A673 (cell line): Measurements from ENCODE around the gene KERA.

Experiments used
- EZH2 ChIP-seq: fragments of 200-600 bp; sonication (generic); IDR thresholded peaks from 2 replicates; pipeline ENCODE4 v1.6.1; 2017; ENCODE audit warnings: borderline replicate concordance, low read depth, mild to moderate bottlenecking, mixed read lengths, antibody characterized with exemption, low read length; ENCODE audit not compliant: poor library complexity, severe bottlenecking
- TF ChIP-seq, protein P1 (sequence below): fragments of 300-800, 200-600 bp; sonication (generic); conservative IDR thresholded peaks from 2 replicates; pipeline ENCODE4 v1.5.1; 2017; ENCODE audit warnings: low read depth, mild to moderate bottlenecking, antibody characterized with exemption, low read length, moderate library complexity, mixed read lengths

DNA sequence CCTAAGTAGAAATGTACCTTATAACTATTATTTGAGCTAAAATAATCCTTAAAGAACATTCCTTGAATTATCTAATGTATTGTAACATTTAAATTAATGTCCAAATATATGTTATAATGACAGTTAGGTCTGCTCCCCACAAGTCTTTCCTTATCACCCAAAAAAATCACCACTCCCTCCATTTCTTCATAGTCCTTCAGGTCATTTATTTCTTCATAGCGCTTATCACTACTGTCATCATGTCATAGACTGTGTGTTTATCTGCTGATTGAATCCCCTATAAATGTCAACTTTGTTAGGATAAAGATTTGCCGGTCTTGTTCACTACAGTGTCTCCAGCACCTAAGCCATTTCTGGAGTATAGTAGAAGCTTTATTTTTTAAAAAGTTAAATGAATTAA lies 41.5 kb upstream of the KERA start:
- TF ChIP-seq, protein P1, sequence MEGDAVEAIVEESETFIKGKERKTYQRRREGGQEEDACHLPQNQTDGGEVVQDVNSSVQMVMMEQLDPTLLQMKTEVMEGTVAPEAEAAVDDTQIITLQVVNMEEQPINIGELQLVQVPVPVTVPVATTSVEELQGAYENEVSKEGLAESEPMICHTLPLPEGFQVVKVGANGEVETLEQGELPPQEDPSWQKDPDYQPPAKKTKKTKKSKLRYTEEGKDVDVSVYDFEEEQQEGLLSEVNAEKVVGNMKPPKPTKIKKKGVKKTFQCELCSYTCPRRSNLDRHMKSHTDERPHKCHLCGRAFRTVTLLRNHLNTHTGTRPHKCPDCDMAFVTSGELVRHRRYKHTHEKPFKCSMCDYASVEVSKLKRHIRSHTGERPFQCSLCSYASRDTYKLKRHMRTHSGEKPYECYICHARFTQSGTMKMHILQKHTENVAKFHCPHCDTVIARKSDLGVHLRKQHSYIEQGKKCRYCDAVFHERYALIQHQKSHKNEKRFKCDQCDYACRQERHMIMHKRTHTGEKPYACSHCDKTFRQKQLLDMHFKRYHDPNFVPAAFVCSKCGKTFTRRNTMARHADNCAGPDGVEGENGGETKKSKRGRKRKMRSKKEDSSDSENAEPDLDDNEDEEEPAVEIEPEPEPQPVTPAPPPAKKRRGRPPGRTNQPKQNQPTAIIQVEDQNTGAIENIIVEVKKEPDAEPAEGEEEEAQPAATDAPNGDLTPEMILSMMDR, result no peak
- TF ChIP-seq EZH2, result no peak
